ENCODE data around the gene LTBP1.

LTBP1 gene

DNA sequence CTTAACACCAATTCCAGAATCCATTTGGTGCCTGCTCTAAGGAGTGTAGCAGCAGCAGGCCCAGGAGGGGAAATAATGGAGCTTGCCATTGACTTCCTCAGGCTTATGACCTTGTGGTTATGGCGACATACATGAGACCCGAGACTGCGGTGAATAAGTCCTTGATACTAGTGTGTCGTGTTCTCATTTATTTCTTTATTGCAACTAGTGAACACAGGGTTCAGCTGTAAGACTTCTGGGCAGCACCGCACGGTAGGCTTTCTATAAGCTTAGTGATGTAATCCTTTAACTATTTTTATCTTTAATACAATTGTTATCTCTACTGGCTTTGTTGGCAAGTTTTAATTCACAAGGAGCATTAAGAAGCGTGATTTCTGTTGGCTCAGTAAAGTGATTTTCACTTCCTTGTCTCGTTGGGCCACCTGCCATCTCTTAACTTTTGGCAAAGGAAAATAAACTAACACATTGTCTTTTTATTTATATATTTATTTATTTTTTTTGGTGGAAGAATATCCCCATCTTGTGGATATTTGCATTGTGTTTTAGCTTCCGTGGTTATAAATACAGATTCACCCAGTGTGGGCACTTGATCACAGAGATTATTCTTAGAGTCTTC lies 139.8 kb downstream of the LTBP1 start:
- CTCF ChIA-PET = interaction anchor here (0.6 to 2.8 kb wide), 9 partner anchors 11 to 556 kb away, joined by 3 to 18 read pairs (median 3); no protein-coding TSS in a partner anchor
- TF ChIP-seq, protein P1, sequence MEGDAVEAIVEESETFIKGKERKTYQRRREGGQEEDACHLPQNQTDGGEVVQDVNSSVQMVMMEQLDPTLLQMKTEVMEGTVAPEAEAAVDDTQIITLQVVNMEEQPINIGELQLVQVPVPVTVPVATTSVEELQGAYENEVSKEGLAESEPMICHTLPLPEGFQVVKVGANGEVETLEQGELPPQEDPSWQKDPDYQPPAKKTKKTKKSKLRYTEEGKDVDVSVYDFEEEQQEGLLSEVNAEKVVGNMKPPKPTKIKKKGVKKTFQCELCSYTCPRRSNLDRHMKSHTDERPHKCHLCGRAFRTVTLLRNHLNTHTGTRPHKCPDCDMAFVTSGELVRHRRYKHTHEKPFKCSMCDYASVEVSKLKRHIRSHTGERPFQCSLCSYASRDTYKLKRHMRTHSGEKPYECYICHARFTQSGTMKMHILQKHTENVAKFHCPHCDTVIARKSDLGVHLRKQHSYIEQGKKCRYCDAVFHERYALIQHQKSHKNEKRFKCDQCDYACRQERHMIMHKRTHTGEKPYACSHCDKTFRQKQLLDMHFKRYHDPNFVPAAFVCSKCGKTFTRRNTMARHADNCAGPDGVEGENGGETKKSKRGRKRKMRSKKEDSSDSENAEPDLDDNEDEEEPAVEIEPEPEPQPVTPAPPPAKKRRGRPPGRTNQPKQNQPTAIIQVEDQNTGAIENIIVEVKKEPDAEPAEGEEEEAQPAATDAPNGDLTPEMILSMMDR (conservative IDR thresholded peaks at IDR 0.05; ENCODE audit: low read depth) = no peak
- POLR2A ChIA-PET (ENCODE audit: low non-redundant PET) = no interaction called here
- H3K27ac ChIP-seq = no peak overlapping the region
- DNase-seq (ENCODE audit: low spot score) = peak; percentile 10

DNA sequence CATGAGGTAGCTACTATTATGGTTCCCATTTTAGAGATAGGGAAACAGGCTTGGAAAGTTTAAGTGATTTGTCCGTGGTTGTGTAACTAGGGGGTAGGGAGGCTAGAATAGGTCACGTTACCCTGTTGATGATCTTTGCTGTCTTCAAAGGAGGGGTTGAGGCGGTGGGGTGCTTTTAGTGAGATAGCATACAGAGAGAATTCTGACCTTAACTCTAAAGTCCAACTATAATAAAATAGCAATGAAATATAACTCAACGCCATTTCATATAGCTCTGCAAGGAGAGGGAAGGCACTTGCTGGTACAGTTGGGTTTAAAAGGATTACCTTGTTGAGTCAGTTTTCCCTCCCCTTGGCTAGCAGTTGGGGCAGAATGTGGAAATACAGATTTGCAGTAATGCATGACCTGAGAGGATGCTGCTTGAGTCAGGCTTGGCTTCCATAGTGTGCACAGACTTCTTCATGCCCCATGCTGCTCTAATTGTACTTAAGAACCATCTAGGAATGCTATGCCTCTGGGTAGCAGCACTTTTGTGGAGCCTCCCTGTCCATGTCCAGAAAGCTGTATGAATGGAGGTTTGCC lies 143.9 kb downstream of the LTBP1 start:
- no peak overlapping the region for H3K27ac ChIP-seq
- ChIA-PET CTCF (no interaction called here), POLR2A (ENCODE audit: low non-redundant PET) (no interaction called here)
- DNase-seq (ENCODE audit: low spot score) = no peak
- TF ChIP-seq, protein P1 (conservative IDR thresholded peaks at IDR 0.05; ENCODE audit: low read depth) = no peak

DNA sequence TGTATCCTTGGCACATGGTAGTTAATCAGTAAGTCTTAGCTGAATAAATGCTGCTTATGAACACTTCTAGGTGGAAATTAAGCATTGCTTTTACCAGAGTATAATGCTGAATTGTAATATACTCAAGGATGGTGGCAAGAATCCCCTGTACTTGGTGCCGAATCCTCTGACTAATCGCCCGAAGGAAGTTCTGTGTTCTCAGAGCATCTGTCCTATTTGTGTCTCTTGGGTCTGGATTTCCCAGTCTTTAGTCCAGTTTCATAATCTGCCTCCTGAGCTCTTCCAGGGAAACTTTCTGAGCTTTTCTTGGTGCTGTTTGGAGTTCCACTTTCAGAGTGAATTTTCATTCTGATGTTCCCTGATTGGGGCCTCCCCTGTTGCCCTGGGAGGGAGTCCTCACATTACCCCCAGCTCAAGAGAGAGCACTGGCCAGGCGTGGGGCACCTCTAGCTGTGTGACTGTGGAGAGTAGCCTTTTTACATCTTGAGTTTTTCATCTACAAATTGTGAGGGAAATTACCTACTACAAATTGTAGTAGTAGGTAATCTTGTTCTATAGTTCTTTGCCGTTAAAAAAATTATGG lies 144.9 kb downstream of the LTBP1 start:
- DNase-seq (ENCODE audit: low spot score) = no peak
- ChIA-PET POLR2A (ENCODE audit: low non-redundant PET) (no interaction called here), CTCF (interaction anchor here (0.6 kb wide), 1 partner anchor 253 kb away, joined by 3 read pairs; no protein-coding TSS in a partner anchor)
- TF ChIP-seq, protein P1 (conservative IDR thresholded peaks at IDR 0.05; ENCODE audit: low read depth) = no peak
- H3K27ac ChIP-seq = no peak overlapping the region

DNA sequence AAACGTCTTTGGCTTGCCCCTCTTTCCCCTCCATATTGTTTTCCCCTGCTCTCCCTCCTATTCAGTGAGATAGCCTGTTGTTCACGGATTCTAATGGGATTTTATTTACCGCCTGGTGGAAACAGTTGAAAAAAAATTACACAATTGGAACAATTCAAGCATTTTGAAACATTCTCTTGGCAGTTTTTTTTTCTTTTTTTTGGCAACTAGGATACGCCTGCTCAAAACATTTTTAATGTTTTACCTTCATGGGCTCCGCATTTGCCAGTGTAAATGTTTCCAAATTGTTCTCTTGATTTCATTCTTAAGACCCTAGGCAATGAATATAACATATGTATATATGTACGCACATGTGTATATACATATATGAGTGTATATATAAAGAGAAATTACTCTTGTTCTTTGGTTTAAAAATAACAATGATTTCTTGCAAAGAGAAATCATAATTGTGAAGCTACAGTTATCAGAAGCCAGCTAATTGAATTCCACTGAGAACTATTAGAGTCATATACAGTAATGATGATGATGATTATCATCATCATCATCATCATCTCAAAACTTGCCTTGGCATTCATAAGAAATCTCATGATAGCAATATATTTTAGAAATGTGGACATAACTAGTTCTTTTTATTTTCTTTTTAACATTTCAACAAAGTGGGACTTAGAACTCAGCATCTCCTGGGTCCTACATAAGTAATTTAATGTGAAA lies 146.7 kb downstream of the LTBP1 start:
- POLR2A ChIA-PET (ENCODE audit: low non-redundant PET) = no interaction called here
- H3K27ac ChIP-seq = no peak overlapping the region
- TF ChIP-seq, protein P1 (conservative IDR thresholded peaks at IDR 0.05; ENCODE audit: low read depth) = no peak
- no peak for DNase-seq (ENCODE audit: low spot score)
- CTCF ChIA-PET = interaction anchor here (0.6 kb wide), 1 partner anchor 1786 kb away, joined by 3 read pairs; no protein-coding TSS in a partner anchor

DNA sequence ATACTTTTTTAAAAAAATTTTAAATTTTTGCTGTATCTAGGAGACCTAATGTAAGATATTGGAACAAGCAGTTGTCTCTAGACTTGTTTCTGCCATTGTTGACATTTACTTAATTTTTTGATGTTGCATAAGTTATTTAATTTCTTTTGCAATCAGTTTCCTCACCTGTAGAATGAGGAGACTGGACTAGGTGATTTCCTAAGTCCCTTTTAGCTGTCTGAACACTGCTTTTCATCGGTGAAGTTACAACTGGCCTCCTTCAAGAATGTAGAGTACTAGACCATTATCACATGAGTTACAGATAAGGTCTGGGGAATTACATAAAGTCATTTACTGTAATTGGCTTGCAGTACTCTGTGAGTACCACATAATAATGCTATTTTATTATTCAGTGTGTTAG lies 147.6 kb downstream of the LTBP1 start:
- TF ChIP-seq, protein P1 (conservative IDR thresholded peaks at IDR 0.05; ENCODE audit: low read depth) = no peak
- no peak overlapping the region for H3K27ac ChIP-seq
- ChIA-PET POLR2A (ENCODE audit: low non-redundant PET) (no interaction called here), CTCF (no interaction called here)
- DNase-seq (ENCODE audit: low spot score) = no peak

DNA sequence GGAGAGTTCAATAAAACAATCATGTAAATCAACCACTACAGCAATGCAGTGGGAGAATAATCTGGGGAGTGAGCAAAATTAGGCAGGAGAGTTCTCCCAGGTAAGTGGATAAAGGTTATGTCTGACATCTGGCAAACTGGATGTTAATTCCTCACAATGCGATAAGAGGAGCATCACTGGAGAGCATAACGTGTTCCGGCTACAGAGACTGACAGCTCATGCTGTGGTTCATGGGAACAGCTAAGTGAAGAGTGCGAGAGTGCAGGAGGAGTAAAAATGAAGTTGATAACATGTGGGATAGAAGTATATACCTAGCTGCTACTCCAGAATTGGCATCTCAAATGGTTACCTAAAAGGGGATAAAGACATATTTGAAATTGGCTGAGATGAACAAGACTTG lies 153.2 kb downstream of the LTBP1 start:
- CTCF ChIA-PET = no interaction called here
- POLR2A ChIA-PET (ENCODE audit: low non-redundant PET) = no interaction called here

More for the DNA sequence above, 153.2 kb downstream of the LTBP1 start:
- H3K27ac ChIP-seq = no peak overlapping the region
- DNase-seq (ENCODE audit: low spot score) = no peak
- TF ChIP-seq, protein P1 (conservative IDR thresholded peaks at IDR 0.05; ENCODE audit: low read depth) = no peak

Data from RWPE1 (cell line).